ENCODE data around the gene SUGT1. TPM values are rescaled to one million over a fixed set of nuclear protein-coding genes. Genes with fewer than 3 reads are reported as not detected.

SUGT1 gene
- total and polyA plus RNA-seq, 2 of the 13 experiments (the other 11 are each of a cell fraction or from before 2014, with no cell fraction given), result 23.1 to 71.2 TPM

GRCh38 chr13:52615812-52616211 is 36.8 kb upstream of the SUGT1 start (continued):
- TF ChIP-seq, protein P1, sequence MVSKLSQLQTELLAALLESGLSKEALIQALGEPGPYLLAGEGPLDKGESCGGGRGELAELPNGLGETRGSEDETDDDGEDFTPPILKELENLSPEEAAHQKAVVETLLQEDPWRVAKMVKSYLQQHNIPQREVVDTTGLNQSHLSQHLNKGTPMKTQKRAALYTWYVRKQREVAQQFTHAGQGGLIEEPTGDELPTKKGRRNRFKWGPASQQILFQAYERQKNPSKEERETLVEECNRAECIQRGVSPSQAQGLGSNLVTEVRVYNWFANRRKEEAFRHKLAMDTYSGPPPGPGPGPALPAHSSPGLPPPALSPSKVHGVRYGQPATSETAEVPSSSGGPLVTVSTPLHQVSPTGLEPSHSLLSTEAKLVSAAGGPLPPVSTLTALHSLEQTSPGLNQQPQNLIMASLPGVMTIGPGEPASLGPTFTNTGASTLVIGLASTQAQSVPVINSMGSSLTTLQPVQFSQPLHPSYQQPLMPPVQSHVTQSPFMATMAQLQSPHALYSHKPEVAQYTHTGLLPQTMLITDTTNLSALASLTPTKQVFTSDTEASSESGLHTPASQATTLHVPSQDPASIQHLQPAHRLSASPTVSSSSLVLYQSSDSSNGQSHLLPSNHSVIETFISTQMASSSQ (IDR thresholded peaks at IDR 0.05; ENCODE audit: low read depth), result no peak
- TF ChIP-seq, protein P1 (CRISPR knock-in tag; IDR thresholded peaks at IDR 0.05; ENCODE audit: borderline replicate concordance), result no peak
- TF ChIP-seq NFYC (CRISPR knock-in tag; IDR thresholded peaks at IDR 0.05) (peak; percentile 55), ZNF761 (CRISPR knock-in tag; conservative IDR thresholded peaks at IDR 0.05) (no peak), ZMYM2 (CRISPR knock-in tag; IDR thresholded peaks at IDR 0.05) (no peak), USF2 (IDR thresholded peaks at IDR 0.05; ENCODE audit: low read depth, low read length) (peak; percentile 78), USF2 (CRISPR knock-in tag; IDR thresholded peaks at IDR 0.05; ENCODE audit: borderline replicate concordance) (peak; percentile 60; the same call in 1 of the 2 replicates), SAP130 (CRISPR knock-in tag; IDR thresholded peaks at IDR 0.05; ENCODE audit: low read depth) (peak; percentile 15; the same call in 1 of the 2 replicates), ZBTB49 (CRISPR knock-in tag; IDR thresholded peaks at IDR 0.05; ENCODE audit: borderline replicate concordance) (no peak)
- TF ChIP-seq, protein P2, sequence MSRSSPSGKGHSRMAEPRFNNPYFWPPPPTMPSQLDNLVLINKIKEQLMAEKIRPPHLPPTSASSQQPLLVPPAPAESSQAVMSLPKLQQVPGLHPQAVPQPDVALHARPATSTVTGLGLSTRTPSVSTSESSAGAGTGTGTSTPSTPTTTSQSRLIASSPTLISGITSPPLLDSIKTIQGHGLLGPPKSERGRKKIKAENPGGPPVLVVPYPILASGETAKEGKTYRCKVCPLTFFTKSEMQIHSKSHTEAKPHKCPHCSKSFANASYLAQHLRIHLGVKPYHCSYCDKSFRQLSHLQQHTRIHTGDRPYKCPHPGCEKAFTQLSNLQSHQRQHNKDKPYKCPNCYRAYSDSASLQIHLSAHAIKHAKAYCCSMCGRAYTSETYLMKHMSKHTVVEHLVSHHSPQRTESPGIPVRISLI (CRISPR knock-in tag; IDR thresholded peaks at IDR 0.05; ENCODE audit: borderline replicate concordance), result no peak
